LNCAP (cell line): ENCODE measurements around the gene MARVELD2.
A peak's percentile ranks its signal among the peaks of the same experiment; 100 is the strongest.

Source experiments
- TF ChIP-seq, protein P1 (sequence below): fragments of 450-650 bp; IDR thresholded peaks from 2 replicates; pipeline ENCODE4 v1.5.1; 2017; ENCODE audit warnings: mild to moderate bottlenecking

Gene MARVELD2, protein sequence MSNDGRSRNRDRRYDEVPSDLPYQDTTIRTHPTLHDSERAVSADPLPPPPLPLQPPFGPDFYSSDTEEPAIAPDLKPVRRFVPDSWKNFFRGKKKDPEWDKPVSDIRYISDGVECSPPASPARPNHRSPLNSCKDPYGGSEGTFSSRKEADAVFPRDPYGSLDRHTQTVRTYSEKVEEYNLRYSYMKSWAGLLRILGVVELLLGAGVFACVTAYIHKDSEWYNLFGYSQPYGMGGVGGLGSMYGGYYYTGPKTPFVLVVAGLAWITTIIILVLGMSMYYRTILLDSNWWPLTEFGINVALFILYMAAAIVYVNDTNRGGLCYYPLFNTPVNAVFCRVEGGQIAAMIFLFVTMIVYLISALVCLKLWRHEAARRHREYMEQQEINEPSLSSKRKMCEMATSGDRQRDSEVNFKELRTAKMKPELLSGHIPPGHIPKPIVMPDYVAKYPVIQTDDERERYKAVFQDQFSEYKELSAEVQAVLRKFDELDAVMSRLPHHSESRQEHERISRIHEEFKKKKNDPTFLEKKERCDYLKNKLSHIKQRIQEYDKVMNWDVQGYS

DNA sequence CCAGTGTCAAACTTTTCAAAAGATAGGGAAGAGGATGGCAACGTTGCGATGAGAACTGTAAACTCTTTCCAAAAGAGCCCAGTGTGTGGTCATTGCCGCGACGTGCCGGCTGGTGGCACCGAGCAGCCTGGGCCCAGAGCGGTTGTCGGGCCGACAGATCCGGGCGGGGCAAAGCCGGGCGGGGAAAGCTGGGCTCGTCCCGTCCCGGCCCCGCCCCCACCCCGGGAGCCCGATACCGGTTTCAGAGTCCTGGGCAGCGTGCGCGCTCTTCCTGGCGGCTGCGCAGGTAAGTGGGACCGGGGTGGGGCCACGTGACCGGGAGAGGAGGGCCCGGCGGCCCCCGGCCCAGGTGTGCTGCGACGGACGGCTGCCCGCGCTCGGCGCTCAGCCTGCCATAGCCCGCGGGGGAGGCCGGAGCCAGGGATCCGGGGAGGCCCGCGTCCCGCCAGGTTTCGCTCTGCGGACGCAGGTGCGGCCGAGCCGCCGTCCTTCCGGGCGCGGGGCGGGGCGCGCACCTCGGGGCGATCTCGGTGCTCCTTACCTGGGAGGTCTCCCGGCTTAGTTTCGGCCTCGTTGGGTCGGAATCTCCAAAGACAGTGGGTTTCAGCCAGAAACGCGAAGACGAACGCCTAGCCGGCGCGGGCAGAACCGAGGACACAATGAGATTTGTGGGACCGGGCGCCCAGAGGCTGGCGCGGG is at the start of gene MARVELD2:
Gene MARVELD2 (plus strand): TSS at position 232 of the 699 bp plus-strand sequence. CDS start 4,270 bp downstream, outside the sequence.
- TF ChIP-seq, protein P1, sequence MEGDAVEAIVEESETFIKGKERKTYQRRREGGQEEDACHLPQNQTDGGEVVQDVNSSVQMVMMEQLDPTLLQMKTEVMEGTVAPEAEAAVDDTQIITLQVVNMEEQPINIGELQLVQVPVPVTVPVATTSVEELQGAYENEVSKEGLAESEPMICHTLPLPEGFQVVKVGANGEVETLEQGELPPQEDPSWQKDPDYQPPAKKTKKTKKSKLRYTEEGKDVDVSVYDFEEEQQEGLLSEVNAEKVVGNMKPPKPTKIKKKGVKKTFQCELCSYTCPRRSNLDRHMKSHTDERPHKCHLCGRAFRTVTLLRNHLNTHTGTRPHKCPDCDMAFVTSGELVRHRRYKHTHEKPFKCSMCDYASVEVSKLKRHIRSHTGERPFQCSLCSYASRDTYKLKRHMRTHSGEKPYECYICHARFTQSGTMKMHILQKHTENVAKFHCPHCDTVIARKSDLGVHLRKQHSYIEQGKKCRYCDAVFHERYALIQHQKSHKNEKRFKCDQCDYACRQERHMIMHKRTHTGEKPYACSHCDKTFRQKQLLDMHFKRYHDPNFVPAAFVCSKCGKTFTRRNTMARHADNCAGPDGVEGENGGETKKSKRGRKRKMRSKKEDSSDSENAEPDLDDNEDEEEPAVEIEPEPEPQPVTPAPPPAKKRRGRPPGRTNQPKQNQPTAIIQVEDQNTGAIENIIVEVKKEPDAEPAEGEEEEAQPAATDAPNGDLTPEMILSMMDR: peak; percentile 64; the same call in 1 of the 2 replicates

DNA sequence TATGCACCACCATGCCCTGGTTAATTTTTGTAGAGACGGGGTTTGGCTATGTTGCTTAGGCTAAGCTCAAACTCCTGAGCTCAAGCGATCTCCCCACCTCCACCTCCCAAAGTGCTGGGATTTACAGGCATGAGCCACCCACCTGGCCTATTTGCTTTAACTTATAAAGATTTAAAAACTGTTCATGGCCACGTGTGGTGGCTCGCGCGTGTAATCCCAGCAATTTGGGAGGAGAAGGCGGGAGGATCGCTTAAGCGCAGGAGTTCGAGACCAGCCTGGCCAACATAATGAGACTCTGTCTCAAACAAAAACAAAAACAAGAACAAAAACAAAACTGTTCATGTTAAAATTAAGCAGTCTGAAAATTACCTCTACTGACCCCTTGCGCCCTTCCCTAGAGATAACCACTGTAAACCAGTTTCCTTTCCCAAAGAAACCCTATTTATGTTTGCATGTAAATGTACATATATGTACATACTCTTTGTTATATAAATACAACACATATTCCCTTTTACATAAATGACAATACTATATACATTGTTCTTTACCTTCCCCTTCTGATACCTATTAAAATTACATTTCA is 47.1 kb upstream of the MARVELD2 start:
- TF ChIP-seq, protein P1: peak; percentile 50

DNA sequence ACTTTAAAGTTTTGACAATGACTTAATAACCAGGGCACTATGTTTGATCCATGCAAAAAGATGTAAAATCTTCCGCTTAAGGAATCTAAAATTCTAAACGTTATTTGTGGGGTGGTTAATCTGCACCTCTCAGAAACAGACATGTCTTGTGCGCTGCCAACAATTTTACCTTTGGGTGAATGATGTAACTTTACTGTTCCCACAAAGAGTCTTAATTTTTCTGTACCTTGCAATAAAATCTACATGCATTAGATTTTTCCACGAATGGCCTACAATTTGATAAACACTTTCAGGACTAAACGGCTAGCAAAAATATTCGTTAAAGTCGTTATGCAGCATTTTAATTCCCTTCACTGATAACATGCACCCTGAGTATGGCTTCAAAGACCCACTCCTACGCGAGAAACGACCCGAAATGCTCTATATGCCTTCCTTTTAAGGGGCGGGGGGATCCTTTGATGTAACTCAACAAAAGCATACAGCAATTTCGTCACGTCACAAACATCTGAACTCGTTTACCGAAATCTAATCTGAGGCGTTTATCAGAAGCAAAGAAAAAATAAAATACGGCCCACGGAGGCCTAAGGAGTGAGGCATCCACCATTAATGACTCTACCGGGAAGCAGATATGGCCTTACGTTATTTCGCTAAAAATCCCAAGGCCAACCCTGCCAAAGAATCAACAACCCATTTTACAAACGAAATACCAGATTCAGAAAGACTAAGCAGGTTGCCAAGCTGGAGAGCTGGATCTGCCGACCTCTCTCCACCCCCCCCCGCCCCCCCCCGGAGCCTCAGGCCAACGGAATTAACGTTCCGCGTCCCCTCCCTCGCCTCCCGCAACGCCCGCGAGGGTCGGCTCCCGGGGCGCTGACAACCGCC is 46.2 kb upstream of the MARVELD2 start:
- TF ChIP-seq, protein P1: no peak

DNA sequence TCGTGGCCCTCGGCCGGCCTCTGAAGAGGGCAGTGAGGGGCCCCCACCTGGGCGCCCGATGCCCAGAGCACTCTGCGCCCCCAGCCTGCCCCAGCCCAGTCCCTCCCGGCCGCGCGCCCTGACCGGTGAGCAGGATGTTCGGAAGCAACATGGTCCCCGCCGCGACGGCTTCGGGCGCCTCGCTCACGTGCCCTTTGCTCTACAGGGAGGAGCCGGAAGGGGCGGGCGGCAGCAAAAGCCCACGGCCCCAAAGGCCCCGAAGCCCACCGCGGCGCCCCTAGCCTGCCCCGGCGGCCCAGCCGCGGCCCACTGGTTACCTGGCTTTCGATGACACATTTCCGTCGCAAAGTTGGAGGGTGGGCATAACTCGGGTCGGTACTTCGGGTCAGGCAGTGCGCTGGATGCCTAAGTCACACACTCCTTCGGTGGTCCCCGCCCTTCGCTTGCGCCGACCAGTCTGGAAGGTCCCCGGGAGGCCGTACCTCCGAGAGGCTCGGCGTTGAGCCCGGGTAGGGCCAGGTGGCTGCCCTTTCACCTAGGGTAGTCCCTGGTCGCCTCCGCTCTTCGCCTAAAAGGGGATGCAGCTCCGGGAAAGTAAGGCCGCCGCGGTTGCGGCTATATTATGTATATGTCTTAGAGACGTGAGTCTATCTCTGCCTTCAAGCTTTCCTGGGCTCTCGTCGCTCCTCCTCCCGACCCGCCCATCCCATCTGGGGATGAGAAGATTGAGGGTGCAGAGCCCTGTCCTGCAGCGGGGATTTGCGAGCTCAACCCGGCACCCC is 45.4 kb upstream of the MARVELD2 start, which contains the start of the genes AK6, RAD17 and TAF9:
Gene AK6 (minus strand): TSS at position 181 of the 782 bp plus-strand sequence. CDS start 30 bp downstream, at position 151.
Gene RAD17 (plus strand): TSS at position 479 of the 782 bp plus-strand sequence. CDS start 2,391 bp downstream, outside the sequence.
Gene TAF9 (minus strand): TSS at position 181 of the 782 bp plus-strand sequence. CDS start 3,783 bp downstream, outside the sequence.
- TF ChIP-seq, protein P1: no peak

DNA sequence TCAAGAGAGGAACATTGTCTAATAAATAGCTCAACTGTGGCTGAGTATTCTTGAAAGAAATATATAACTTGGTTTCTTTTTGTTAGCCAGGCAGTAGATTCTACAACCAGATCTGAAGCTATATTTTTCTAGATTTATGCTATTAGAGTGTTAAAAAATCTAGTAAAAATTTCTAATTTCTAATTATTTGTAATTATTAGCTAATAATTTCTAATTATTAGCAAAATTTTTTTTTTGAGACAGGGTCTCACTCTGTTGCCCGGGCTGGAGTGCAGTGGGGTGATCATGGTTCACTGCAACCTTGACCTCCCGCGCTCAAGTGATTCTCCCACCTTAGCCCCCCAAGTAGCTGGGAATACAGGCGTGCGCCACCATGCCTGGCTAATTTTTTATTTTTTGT is 42.5 kb upstream of the MARVELD2 start:
- TF ChIP-seq, protein P1: no peak

DNA sequence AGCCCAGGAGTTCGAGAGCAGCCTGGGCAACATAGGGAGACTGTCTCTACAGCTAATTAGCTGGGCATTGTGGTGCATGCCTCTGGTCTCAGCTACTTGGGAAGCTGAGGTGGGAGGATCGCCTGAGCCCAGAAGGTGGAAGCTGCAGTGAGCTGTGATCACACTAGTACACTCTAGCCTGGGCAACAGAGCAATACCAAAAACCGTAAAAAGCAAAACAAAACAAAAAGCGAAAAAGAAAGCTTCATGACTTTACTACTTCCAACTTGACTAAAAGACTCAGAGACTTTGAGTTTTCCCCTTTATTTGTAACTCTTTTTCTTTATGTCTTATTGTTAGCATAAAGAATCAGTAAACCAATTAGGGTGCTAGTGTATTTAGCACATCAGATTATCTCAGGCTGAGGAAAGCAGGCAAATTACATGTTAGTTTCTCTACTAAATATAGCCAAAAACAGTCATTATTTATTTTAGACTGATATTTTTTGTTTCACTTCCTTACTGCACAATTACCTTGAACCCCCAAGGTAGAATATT is 39.9 kb upstream of the MARVELD2 start:
- TF ChIP-seq, protein P1: no peak
